DOHH2 (cell line): ENCODE measurements around the gene PPP4R1.

Experiments used
- H3F3A ChIP-seq: fragments of 200-600 bp; sonication (generic), shearing (Covaris generic); 2 replicates; pipeline ENCODE4 v1.6.0; 2016; ENCODE audit warnings: antibody characterized with exemption, mild to moderate bottlenecking; ENCODE audit not compliant: control insufficient read depth, insufficient read depth
- H3K27ac ChIP-seq: fragments of 200-600 bp; sonication (generic); 2 replicates; pipeline ENCODE4 v1.5.1; 2014; ENCODE audit warnings: low read depth, mild to moderate bottlenecking, low read length, moderate library complexity
- H3K27me3 ChIP-seq: fragments of 200-600 bp; sonication (generic); 2 replicates; pipeline ENCODE4 v1.6.1; 2014; ENCODE audit warnings: mild to moderate bottlenecking, low read length, mixed read lengths; ENCODE audit not compliant: control insufficient read depth
- H3K36me3 ChIP-seq: fragments of 200-600 bp; sonication (generic); 2 replicates; pipeline ENCODE4 v1.6.1; 2014; ENCODE audit warnings: mild to moderate bottlenecking, low read length, moderate library complexity, mixed read lengths; ENCODE audit not compliant: control insufficient read depth
- H3K4me1 ChIP-seq: fragments of 200-600 bp; sonication (generic); 2 replicates; pipeline ENCODE4 v1.6.1; 2014; ENCODE audit warnings: mild to moderate bottlenecking, low read length, mixed read lengths; ENCODE audit not compliant: control insufficient read depth
- H3K4me2 ChIP-seq: fragments of 200-600 bp; sonication (generic); 2 replicates; pipeline ENCODE4 v1.6.0; 2014; ENCODE audit warnings: mild to moderate bottlenecking, low read length, moderate library complexity
- H3K4me3 ChIP-seq: fragments of 200-600 bp; sonication (generic); 2 replicates; pipeline ENCODE4 v1.5.1; 2014; ENCODE audit warnings: mild to moderate bottlenecking, low read length, mixed read lengths
- H3K79me2 ChIP-seq: fragments of 200-600 bp; sonication (generic); 2 replicates; pipeline ENCODE4 v1.6.1; 2014; ENCODE audit warnings: mild to moderate bottlenecking, low read length, mixed read lengths; ENCODE audit not compliant: control insufficient read depth
- H3K9me2 ChIP-seq: fragments of 200-600 bp; sonication (generic); replicated peaks from 2 replicates; pipeline ENCODE4 v1.6.1; 2014; ENCODE audit warnings: mild to moderate bottlenecking, low read length, mixed read lengths; ENCODE audit not compliant: control insufficient read depth
- H3K9me3 ChIP-seq: fragments of 200-600 bp; sonication (generic); 2 replicates; pipeline ENCODE4 v1.6.1; 2014; ENCODE audit warnings: antibody characterized with exemption, low read length, mixed read lengths; ENCODE audit not compliant: control insufficient read depth, insufficient read depth
- H4K20me1 ChIP-seq: fragments of 200-600 bp; sonication (generic); 2 replicates; pipeline ENCODE4 v1.6.0; 2014; ENCODE audit warnings: low read depth, mild to moderate bottlenecking, antibody characterized with exemption, low read length, moderate library complexity; ENCODE audit not compliant: control insufficient read depth, insufficient read depth
- EZH2phosphoT487 ChIP-seq: fragments of 200-600 bp; sonication (generic); IDR thresholded peaks from 2 replicates; pipeline ENCODE4 v1.6.1; 2017; ENCODE audit warnings: borderline replicate concordance, mild to moderate bottlenecking, antibody characterized with exemption, low read length, moderate library complexity, mixed read lengths
- TF ChIP-seq, protein P1 (sequence below): fragments of 200-600 bp; sonication (generic); IDR thresholded peaks from one replicate; pipeline ENCODE4 v1.5.1; 2014; ENCODE audit warnings: antibody characterized with exemption, mild to moderate bottlenecking, low read depth, low read length; ENCODE audit not compliant: poor library complexity, severe bottlenecking

PPP4R1 gene

DNA sequence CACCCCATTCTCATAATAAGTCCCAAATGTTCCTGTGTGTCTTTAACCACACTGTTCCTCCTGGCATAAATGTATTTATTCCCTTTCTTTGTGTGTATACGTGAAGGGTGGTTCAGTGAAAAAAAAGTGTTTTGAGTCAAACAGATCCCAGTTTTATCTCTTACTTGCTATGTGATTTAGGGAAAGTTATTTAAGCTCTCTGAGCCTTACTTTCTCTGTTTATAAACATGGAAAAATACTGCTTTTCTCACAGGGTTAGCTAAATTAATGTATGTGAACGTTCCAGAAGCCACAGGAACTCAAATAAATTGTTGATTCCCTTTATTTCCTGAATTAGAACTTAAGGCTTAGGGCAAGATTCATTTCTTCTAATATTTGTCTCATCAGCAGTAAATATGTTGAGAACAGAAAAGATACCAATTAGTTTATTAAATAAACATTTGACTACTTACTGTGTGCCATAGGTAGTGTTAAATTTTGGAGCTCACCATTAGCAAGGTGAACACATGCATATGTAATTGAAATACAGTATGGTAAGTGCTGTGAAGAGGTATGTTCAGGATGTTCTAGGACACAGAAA lies 105.8 kb downstream of the PPP4R1 start:
- Histone ChIP-seq H3K27me3 (no peaks in the 10 kb centered on the region), H3K79me2 (peaks cover 73% of the 10 kb centered on the region), H3F3A (no peaks in the 10 kb centered on the region), H3K9me3 (no peaks in the 10 kb centered on the region), H3K36me3 (peaks cover 2% of the 10 kb centered on the region), H3K9me2 (no peaks in the 10 kb centered on the region), H3K27ac (no peak overlapping the region), H3K4me2 (no peak overlapping the region), H3K4me3 (no peak overlapping the region), H4K20me1 (no peaks in the 10 kb centered on the region), H3K4me1 (no peaks in the 10 kb centered on the region)
- TF ChIP-seq, protein P1, sequence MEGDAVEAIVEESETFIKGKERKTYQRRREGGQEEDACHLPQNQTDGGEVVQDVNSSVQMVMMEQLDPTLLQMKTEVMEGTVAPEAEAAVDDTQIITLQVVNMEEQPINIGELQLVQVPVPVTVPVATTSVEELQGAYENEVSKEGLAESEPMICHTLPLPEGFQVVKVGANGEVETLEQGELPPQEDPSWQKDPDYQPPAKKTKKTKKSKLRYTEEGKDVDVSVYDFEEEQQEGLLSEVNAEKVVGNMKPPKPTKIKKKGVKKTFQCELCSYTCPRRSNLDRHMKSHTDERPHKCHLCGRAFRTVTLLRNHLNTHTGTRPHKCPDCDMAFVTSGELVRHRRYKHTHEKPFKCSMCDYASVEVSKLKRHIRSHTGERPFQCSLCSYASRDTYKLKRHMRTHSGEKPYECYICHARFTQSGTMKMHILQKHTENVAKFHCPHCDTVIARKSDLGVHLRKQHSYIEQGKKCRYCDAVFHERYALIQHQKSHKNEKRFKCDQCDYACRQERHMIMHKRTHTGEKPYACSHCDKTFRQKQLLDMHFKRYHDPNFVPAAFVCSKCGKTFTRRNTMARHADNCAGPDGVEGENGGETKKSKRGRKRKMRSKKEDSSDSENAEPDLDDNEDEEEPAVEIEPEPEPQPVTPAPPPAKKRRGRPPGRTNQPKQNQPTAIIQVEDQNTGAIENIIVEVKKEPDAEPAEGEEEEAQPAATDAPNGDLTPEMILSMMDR: no peak
- no peak for TF ChIP-seq EZH2phosphoT487

DNA sequence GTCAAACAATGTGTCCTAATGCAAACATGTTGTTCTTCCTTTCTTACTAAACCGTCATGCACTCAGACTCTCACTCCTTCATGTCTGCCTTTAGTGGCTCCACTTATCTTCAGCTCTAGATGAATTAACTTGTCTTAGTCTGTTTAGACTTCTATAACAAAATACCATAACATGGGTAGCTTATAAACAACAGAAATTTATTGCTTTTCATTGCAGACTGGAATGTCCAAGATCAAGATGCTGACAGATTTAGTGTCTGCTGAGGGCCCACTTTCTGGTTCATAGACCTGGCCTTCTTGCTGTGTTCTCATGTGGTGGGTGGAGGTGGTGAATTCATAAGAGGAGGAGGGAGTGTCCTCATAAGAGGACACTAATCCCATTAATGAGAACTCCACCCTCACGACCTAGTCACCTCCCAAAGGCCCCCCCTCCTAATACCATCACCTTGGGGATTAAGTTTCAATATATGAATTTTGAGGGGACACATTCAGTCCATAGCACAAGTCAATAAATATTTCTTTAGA lies 106.7 kb downstream of the PPP4R1 start:
- no peaks in the 10 kb centered on the region for H4K20me1 ChIP-seq
- no peaks in the 10 kb centered on the region for H3K9me2 ChIP-seq
- H3K4me2 ChIP-seq: no peak overlapping the region
- no peak overlapping the region for H3K27ac ChIP-seq
- TF ChIP-seq, protein P1: no peak
- no peak for TF ChIP-seq EZH2phosphoT487
- H3K79me2 ChIP-seq: peaks cover 78% of the 10 kb centered on the region
- H3K27me3 ChIP-seq: no peaks in the 10 kb centered on the region
- no peaks in the 10 kb centered on the region for H3F3A ChIP-seq
- no peak overlapping the region for H3K4me3 ChIP-seq
- no peaks in the 10 kb centered on the region for H3K36me3 ChIP-seq
- no peaks in the 10 kb centered on the region for H3K9me3 ChIP-seq
- H3K4me1 ChIP-seq: no peaks in the 10 kb centered on the region

DNA sequence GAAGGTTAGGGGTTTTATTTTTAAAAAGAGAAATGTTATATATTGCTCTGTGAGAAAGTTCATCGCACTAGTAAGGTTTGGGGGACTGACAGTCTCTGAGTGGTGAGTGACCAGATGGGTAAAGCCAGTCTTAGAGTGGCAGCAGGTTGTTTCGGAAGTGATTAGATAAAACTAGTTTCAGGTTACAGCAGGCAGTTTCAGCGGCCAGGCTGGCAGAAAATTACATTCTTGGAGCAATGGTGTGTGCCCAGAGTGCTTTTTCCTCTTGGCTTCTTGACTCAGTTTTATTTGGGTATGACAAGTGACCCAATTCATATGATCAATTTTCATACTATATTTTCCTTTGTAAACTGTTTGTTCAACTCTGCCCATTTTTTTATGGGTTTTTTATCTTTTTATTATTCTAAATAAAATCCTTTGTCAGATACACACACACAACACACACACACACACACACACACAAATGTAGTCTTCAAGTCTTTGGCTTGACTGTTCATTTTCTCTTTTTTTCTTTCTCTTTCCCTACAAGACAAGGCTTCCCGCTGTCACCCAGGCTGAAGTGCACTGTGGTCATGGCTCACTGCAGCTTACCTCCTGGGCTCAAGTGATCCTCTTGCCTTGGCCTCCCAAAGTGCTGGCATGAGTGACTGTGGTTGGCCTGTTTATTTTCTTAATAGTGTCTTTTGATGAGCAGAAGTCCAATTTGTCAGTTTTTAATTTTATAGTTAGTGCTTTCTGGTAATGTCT lies 108.1 kb downstream of the PPP4R1 start:
- peaks cover 5% of the 10 kb centered on the region; the same call in 1 of the 2 replicates for H3K36me3 ChIP-seq
- no peak overlapping the region for H3K27ac ChIP-seq
- H3F3A ChIP-seq: no peaks in the 10 kb centered on the region
- H3K27me3 ChIP-seq: no peaks in the 10 kb centered on the region
- H3K4me3 ChIP-seq: no peak overlapping the region
- no peak overlapping the region for H3K4me2 ChIP-seq
- no peaks in the 10 kb centered on the region for H3K9me2 ChIP-seq
- TF ChIP-seq, protein P1: no peak
- TF ChIP-seq EZH2phosphoT487: no peak
- H4K20me1 ChIP-seq: no peaks in the 10 kb centered on the region
- peaks cover 84% of the 10 kb centered on the region for H3K79me2 ChIP-seq
- H3K9me3 ChIP-seq: no peaks in the 10 kb centered on the region
- H3K4me1 ChIP-seq: no peaks in the 10 kb centered on the region
